ENCODE results near the gene SNAP29.

DNA sequence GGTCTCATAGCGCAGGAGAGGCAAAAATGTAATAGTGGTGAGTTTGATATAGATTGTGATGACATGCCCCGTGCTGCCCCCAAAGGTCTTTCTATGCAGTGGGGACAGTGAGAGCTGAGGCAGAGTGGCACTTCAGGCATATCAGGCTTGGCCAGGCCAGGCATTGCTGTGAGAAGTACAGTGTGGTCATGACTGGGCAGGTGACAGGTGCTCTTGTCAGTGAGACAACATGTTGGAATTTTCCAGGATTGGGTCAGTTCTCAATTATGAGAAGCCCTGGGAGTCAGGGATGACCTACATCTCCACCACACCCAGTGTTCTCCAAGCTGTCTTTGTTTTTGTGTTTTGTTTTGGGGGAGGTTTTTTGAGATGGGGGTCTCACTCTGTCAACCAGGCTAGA is 3.7 kb downstream of the SNAP29 start:
- TF ChIP-seq ZNF274 (IDR thresholded peaks at IDR 0.05; ENCODE audit: borderline replicate concordance, low read depth, low read length), result no peak
- TF ChIP-seq, protein P1, sequence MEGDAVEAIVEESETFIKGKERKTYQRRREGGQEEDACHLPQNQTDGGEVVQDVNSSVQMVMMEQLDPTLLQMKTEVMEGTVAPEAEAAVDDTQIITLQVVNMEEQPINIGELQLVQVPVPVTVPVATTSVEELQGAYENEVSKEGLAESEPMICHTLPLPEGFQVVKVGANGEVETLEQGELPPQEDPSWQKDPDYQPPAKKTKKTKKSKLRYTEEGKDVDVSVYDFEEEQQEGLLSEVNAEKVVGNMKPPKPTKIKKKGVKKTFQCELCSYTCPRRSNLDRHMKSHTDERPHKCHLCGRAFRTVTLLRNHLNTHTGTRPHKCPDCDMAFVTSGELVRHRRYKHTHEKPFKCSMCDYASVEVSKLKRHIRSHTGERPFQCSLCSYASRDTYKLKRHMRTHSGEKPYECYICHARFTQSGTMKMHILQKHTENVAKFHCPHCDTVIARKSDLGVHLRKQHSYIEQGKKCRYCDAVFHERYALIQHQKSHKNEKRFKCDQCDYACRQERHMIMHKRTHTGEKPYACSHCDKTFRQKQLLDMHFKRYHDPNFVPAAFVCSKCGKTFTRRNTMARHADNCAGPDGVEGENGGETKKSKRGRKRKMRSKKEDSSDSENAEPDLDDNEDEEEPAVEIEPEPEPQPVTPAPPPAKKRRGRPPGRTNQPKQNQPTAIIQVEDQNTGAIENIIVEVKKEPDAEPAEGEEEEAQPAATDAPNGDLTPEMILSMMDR (IDR thresholded peaks at IDR 0.05 in 2 of 3, conservative IDR thresholded peaks at IDR 0.05 in 1 of 3; ENCODE audit: insufficient read depth in 2 of 3, low read depth in 1 of 3, low read length in 3 of 3), result no peak
- TF ChIP-seq ZNF311 (CRISPR knock-in tag; IDR thresholded peaks at IDR 0.05), result no peak
- no peak for TF ChIP-seq PCBP2 (IDR thresholded peaks at IDR 0.05; ENCODE audit: low read depth, low read length, poor library complexity, severe bottlenecking)
- TF ChIP-seq, protein P2, sequence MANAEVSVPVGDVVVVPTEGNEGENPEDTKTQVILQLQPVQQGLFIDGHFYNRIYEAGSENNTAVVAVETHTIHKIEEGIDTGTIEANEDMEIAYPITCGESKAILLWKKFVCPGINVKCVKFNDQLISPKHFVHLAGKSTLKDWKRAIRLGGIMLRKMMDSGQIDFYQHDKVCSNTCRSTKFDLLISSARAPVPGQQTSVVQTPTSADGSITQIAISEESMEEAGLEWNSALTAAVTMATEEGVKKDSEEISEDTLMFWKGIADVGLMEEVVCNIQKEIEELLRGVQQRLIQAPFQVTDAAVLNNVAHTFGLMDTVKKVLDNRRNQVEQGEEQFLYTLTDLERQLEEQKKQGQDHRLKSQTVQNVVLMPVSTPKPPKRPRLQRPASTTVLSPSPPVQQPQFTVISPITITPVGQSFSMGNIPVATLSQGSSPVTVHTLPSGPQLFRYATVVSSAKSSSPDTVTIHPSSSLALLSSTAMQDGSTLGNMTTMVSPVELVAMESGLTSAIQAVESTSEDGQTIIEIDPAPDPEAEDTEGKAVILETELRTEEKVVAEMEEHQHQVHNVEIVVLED (CRISPR knock-in tag; IDR thresholded peaks at IDR 0.05), result no peak
- TF ChIP-seq, protein P3, sequence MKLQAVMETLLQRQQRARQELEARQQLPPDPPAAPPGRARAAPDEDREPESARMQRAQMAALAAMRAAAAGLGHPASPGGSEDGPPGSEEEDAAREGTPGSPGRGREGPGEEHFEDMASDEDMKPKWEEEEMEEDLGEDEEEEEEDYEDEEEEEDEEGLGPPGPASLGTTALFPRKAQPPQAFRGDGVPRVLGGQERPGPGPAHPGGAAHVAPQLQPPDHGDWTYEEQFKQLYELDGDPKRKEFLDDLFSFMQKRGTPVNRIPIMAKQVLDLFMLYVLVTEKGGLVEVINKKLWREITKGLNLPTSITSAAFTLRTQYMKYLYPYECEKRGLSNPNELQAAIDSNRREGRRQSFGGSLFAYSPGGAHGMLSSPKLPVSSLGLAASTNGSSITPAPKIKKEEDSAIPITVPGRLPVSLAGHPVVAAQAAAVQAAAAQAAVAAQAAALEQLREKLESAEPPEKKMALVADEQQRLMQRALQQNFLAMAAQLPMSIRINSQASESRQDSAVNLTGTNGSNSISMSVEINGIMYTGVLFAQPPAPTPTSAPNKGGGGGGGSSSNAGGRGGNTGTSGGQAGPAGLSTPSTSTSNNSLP (IDR thresholded peaks at IDR 0.05; ENCODE audit: borderline replicate concordance, low read depth, low read length), result no peak
- no peak for TF ChIP-seq ZNF175 (CRISPR knock-in tag; IDR thresholded peaks at IDR 0.05; ENCODE audit: low read depth)
- TF ChIP-seq NELFE (IDR thresholded peaks at IDR 0.05; ENCODE audit: insufficient read depth, insufficient read length), result no peak
- TF ChIP-seq YY1 (IDR thresholded peaks at IDR 0.05; ENCODE audit: borderline replicate concordance in 1 of 3, control insufficient read depth in 1 of 3, extremely low read depth in 1 of 3, insufficient read depth in 3 of 3, insufficient read length in 1 of 3, insufficient replicate concordance in 2 of 3, low read depth in 1 of 3, low read length in 2 of 3), result no peak
- TF ChIP-seq EZH2 (IDR thresholded peaks at IDR 0.05; ENCODE audit: borderline replicate concordance, low read depth, low read length), result no peak
- TF ChIP-seq, protein P4, sequence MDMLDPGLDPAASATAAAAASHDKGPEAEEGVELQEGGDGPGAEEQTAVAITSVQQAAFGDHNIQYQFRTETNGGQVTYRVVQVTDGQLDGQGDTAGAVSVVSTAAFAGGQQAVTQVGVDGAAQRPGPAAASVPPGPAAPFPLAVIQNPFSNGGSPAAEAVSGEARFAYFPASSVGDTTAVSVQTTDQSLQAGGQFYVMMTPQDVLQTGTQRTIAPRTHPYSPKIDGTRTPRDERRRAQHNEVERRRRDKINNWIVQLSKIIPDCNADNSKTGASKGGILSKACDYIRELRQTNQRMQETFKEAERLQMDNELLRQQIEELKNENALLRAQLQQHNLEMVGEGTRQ (CRISPR knock-in tag; IDR thresholded peaks at IDR 0.05), result no peak
- TF ChIP-seq, protein P5, sequence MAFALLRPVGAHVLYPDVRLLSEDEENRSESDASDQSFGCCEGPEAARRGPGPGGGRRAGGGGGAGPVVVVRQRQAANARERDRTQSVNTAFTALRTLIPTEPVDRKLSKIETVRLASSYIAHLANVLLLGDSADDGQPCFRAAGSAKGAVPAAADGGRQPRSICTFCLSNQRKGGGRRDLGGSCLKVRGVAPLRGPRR (CRISPR knock-in tag; IDR thresholded peaks at IDR 0.05), result no peak
